WTC11 (cell line): Measurements from ENCODE around the gene PDE1A. TPM values are rescaled to one million over a fixed set of nuclear protein-coding genes. Genes with fewer than 3 reads are reported as not detected.
A peak's percentile ranks its signal among the peaks of the same experiment; 100 is the strongest.

Experiments
- ATAC-seq: fragments of 200-7000 bp; cut with Tn5 transposase; 2 replicates; pipeline ENCODE4 v1.10.0; 2021; ENCODE audit warnings: mild to moderate bottlenecking, moderate library complexity
- CTCF ChIA-PET: fragments of 300-600 bp; sonication (Branson Sonifier 250); formaldehyde crosslinking; loops from one replicate; lab custom pipeline; 2021; ENCODE audit warnings: antibody characterized with exemption; lab: Charles Lee
- POLR2A ChIA-PET: fragments of 350-600 bp; sonication (Branson Sonifier 250); formaldehyde crosslinking; loops from one replicate; lab custom pipeline; 2021; ENCODE audit warnings: antibody characterized with exemption; lab: Charles Lee
- DNase-seq: peaks from one replicate; pipeline ENCODE4 v3.0.0; 2021; ENCODE audit warnings: low spot score
- H3K27ac Mint-ChIP-seq: 2 replicates; pipeline ENCODE4 v1.8.0; 2021; ENCODE audit warnings: mixed read lengths
- H3K27me3 Mint-ChIP-seq: 2 replicates; pipeline ENCODE4 v1.8.0; 2021; ENCODE audit warnings: low read depth, mild to moderate bottlenecking, moderate library complexity, mixed read lengths
- H3K36me3 Mint-ChIP-seq: 2 replicates; pipeline ENCODE4 v1.8.0; 2021; ENCODE audit warnings: mixed read lengths
- H3K4me1 Mint-ChIP-seq: 2 replicates; pipeline ENCODE4 v1.8.0; 2022; ENCODE audit warnings: mixed read lengths
- H3K4me3 Mint-ChIP-seq: 2 replicates; pipeline ENCODE4 v1.8.0; 2021; ENCODE audit warnings: mild to moderate bottlenecking, moderate library complexity, mixed read lengths
- H3K9me3 Mint-ChIP-seq: 2 replicates; pipeline ENCODE4 v1.8.0; 2021; ENCODE audit warnings: mixed read lengths
- AR ChIP-seq: fragments of 250-450 bp; sonication (Bioruptor Pico); IDR thresholded peaks from 2 replicates; pipeline ENCODE4 v1.9.0; 2021; ENCODE audit warnings: mild to moderate bottlenecking
- CBFB ChIP-seq: sonication (generic); formaldehyde crosslinking; IDR thresholded peaks from 2 replicates; pipeline ENCODE4 v1.8.1; 2022; ENCODE audit warnings: mild to moderate bottlenecking, low read depth, missing genetic modification reagents
- CDX4 ChIP-seq: fragments of 250-450 bp; sonication (Bioruptor Pico); IDR thresholded peaks from 2 replicates; pipeline ENCODE4 v1.9.0; 2021; ENCODE audit warnings: moderate library complexity, mild to moderate bottlenecking, inconsistent platforms, borderline replicate concordance
- ETV6 ChIP-seq: sonication (generic); formaldehyde crosslinking; IDR thresholded peaks from 2 replicates; pipeline ENCODE4 v1.8.1; 2022; ENCODE audit warnings: mild to moderate bottlenecking, missing genetic modification reagents
- FOXK1 ChIP-seq: sonication (generic); formaldehyde crosslinking; IDR thresholded peaks from 2 replicates; pipeline ENCODE4 v1.8.0; 2022; ENCODE audit warnings: mild to moderate bottlenecking, moderate library complexity, missing genetic modification reagents
- GRHL2 ChIP-seq: fragments of 250-450 bp; sonication (Bioruptor Pico); IDR thresholded peaks from 2 replicates; pipeline ENCODE4 v1.8.0; 2022; ENCODE audit warnings: mild to moderate bottlenecking, moderate library complexity; ENCODE audit not compliant: insufficient replicate concordance, severe bottlenecking
- IRF2 ChIP-seq: sonication (generic); formaldehyde crosslinking; IDR thresholded peaks from 2 replicates; pipeline ENCODE4 v1.8.0; 2022; ENCODE audit warnings: low read depth, missing genetic modification reagents, borderline replicate concordance
- MAX ChIP-seq: sonication (generic); formaldehyde crosslinking; IDR thresholded peaks from 2 replicates; pipeline ENCODE4 v1.8.0; 2022; ENCODE audit warnings: mild to moderate bottlenecking, missing genetic modification reagents
- NFYB ChIP-seq: sonication (generic); formaldehyde crosslinking; conservative IDR thresholded peaks from 2 replicates; pipeline ENCODE4 v1.8.0; 2022; ENCODE audit warnings: low read depth, missing genetic modification reagents
- PRRX2 ChIP-seq: fragments of 250-450 bp; sonication (Bioruptor Pico); IDR thresholded peaks from 2 replicates; pipeline ENCODE4 v1.8.0; 2021; ENCODE audit warnings: mild to moderate bottlenecking
- RELA ChIP-seq: sonication (generic); formaldehyde crosslinking; IDR thresholded peaks from 2 replicates; pipeline ENCODE4 v1.8.1; 2022; ENCODE audit warnings: missing genetic modification reagents, mild to moderate bottlenecking, borderline replicate concordance
- ZMAT4 ChIP-seq: fragments of 250-450 bp; sonication (Bioruptor Pico); IDR thresholded peaks from 2 replicates; pipeline ENCODE4 v1.9.0; 2021; ENCODE audit warnings: mild to moderate bottlenecking
- ZNF232 ChIP-seq: sonication (generic); formaldehyde crosslinking; IDR thresholded peaks from 2 replicates; pipeline ENCODE4 v1.8.0; 2022; ENCODE audit warnings: mild to moderate bottlenecking, missing genetic modification reagents
- ZNF263 ChIP-seq: sonication (generic); formaldehyde crosslinking; IDR thresholded peaks from 2 replicates; pipeline ENCODE4 v1.8.1; 2022; ENCODE audit warnings: low read depth, mild to moderate bottlenecking, moderate library complexity, missing genetic modification reagents
- ZNF317 ChIP-seq: sonication (generic); formaldehyde crosslinking; IDR thresholded peaks from 2 replicates; pipeline ENCODE4 v1.8.1; 2023; ENCODE audit warnings: low read depth, mild to moderate bottlenecking, moderate library complexity, missing genetic modification reagents, borderline replicate concordance
- ZNF423 ChIP-seq: fragments of 250-450 bp; sonication (Bioruptor Pico); IDR thresholded peaks from 2 replicates; pipeline ENCODE4 v2.1.2; 2022; ENCODE audit warnings: mild to moderate bottlenecking, moderate library complexity
- ZNF532 ChIP-seq: fragments of 250-450 bp; sonication (Bioruptor Pico); IDR thresholded peaks from 2 replicates; pipeline ENCODE4 v1.9.0; 2021; ENCODE audit warnings: mild to moderate bottlenecking, borderline replicate concordance
- total RNA-seq: library from RNA; stranded (reverse); gene quantifications from 3 replicates; pipeline ENCODE4 v1.2.3, GENCODE V29; 2021

Gene PDE1A
- total RNA-seq, 1 experiment from 2014 or later: not detected

- TF ChIP-seq IRF2 (no peak), ZMAT4 (CRISPR knock-in tag) (no peak), NFYB (no peak), ZNF232 (no peak)
Measured at GRCh38 chr2:182447163-182447562, 20.3 kb upstream of the PDE1A start (continued).

- Mint-ChIP-seq H3K27me3 (no peaks in the 10 kb centered on the region), H3K27ac (no peak overlapping the region), H3K4me1 (peaks cover 14% of the 10 kb centered on the region), H3K4me3 (no peak overlapping the region), H3K9me3 (no peaks in the 10 kb centered on the region; the same call in 1 of the 2 replicates), H3K36me3 (no peaks in the 10 kb centered on the region)
- POLR2A ChIA-PET: no interaction called here
- no peak for TF ChIP-seq CDX4
- TF ChIP-seq MAX (CRISPR knock-in tag): no peak
- no peak for TF ChIP-seq ETV6 (CRISPR knock-in tag)
- no peak for TF ChIP-seq CBFB (CRISPR knock-in tag)
- TF ChIP-seq RELA (CRISPR knock-in tag): no peak
- TF ChIP-seq ZNF263: no peak
- TF ChIP-seq ZNF317 (CRISPR knock-in tag): no peak
- CTCF ChIA-PET: no interaction called here
- ATAC-seq (0 out of 2 replicates have a peak, but pooled peaks have one; percentile 22), DNase-seq (no peak)
Measured at GRCh38 chr2:182446087-182446486, 19.3 kb upstream of the PDE1A start.

- ATAC-seq (no peak), DNase-seq (no peak)
- Mint-ChIP-seq H3K4me3 (no peak overlapping the region), H3K4me1 (peaks cover 14% of the 10 kb centered on the region), H3K27ac (peak overlapping the region; percentile 7; the same call in 1 of the 2 replicates), H3K36me3 (no peaks in the 10 kb centered on the region), H3K9me3 (no peaks in the 10 kb centered on the region; the same call in 1 of the 2 replicates)
- CTCF ChIA-PET: no interaction called here
- TF ChIP-seq GRHL2 (CRISPR knock-in tag): no peak
- no peak for TF ChIP-seq FOXK1 (CRISPR knock-in tag)
- TF ChIP-seq AR (CRISPR knock-in tag): no peak
- TF ChIP-seq PRRX2 (CRISPR knock-in tag): no peak
- TF ChIP-seq ZNF532 (CRISPR knock-in tag): no peak
- TF ChIP-seq ZNF423 (CRISPR knock-in tag): no peak
- no peak for TF ChIP-seq ETV6 (CRISPR knock-in tag)
- no peak for TF ChIP-seq ZNF263
- TF ChIP-seq, all 79 proteins: peak for 0
- POLR2A ChIA-PET: no interaction called here
- no peaks in the 10 kb centered on the region for H3K27me3 Mint-ChIP-seq
Measured at GRCh38 chr2:182445391-182445965, 18.6 kb upstream of the PDE1A start.
